Endometrium (tissue), 2 donors: ENCODE data around the gene NCL.
"Not testable (repeated sequence)": the region's sequence is repeated elsewhere in the genome, so short reads cannot be mapped to it uniquely, and the experiment has no call there.

ENCODE experiments used
- FAIRE-seq: peaks from 2 replicates; lab custom pipeline; 2012; peaks lifted over from hg19 to GRCh38; lab: Jason Lieb, UNC
- donor health status: control.
- donor health status: control.

NCL gene

GRCh38 chr2:231404183-231404578 lies 60.1 kb downstream of the NCL start:
- FAIRE-seq: not testable (repeated sequence)
